GM19467 (cell line): ENCODE results near the gene ATP11A.

ENCODE experiments used
- ATAC-seq: cut with Tn5 transposase; IDR thresholded peaks from one replicate; pipeline ENCODE4 v1.9.1; 2021; ENCODE audit warnings: mild to moderate bottlenecking, moderate library complexity; ENCODE audit not compliant: unreplicated experiment

The ATP11A gene

DNA sequence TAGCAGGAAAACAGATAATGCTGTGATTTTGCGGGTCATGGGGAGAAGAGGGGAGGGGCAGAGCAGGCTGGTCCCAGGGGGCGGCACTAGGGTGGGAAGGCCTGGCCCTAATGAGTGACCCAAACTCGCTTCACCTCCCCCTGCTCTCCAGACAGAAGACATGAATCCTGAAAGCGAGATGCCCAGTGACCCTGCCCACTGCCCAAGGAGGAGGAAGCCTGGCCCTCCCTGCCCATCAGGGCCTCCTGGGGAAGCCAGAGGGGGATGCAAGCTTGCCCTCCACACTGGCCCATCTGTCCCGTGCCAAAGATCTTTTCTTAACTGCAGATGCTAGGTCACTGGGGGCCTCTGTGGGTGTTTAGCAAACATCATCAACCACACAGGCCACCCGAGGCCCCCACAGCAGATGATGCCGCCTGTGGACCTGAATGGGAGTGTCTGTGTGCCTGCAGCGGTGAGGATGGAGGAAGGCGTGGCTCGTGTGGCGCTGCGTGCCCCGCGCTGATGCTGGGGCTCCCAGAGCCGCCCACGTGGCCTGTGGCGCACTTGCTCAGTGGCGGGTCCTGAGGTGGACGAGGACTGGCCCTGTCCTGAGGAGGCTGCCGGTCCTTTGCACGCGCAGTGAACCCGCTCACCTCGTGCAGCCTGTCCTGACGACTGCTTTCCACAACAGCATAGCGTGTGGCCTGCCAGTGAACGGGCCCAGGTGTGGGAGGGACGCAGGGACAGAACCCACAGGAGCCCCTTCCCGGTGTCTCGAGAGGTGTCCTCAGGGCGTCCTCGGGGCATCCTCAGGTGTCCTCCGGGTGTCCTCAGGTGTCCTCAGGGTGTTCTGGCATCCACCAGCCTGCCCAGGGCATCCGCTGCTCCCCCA, 198.6 kb downstream of the ATP11A start:
- no peak for ATAC-seq

DNA sequence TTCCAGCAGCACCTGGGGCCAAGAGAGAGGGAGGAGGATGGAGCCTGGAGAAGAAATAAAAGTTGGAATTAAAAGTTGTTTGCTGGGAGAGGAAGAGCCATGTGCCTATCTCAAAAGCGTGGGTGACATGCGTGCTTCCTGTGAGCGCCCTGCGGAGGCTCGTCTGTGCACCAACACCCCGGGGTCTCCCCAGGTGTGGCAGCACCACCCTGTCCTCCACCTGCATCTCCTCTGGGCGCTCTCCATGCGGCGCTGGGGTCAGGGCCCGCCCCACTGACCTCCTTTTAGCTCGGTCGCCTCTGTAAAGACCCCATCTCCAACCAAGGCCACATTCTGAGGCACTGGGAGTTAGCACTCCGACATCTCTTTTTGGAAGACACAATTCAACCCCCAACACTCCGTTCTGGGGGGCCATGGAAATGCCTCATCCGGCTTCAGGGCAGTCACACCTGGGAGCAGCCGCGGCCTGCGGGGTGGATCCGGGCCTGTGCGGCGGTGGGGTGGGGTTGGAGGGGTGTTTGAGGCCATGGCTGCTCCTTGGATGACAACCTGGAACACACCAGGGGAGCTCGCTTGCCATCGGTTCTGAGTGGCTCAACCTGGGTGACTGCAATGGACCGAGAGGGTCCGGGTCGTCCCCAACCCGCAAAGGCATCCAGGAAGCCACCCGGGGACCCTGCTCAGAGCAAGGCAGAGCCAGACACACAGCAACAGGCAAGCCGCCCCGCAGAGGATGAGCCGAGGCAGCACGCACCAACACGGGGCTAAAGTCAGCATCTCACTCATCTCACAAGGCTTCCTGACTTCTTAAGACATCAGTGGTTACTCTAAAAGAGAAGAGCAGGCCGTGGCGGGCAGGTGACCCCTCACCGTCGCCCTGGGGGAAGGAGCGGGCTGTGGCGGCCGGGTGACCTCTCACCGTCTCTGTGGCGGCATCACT, 199.8 kb downstream of the ATP11A start:
- no peak for ATAC-seq

DNA sequence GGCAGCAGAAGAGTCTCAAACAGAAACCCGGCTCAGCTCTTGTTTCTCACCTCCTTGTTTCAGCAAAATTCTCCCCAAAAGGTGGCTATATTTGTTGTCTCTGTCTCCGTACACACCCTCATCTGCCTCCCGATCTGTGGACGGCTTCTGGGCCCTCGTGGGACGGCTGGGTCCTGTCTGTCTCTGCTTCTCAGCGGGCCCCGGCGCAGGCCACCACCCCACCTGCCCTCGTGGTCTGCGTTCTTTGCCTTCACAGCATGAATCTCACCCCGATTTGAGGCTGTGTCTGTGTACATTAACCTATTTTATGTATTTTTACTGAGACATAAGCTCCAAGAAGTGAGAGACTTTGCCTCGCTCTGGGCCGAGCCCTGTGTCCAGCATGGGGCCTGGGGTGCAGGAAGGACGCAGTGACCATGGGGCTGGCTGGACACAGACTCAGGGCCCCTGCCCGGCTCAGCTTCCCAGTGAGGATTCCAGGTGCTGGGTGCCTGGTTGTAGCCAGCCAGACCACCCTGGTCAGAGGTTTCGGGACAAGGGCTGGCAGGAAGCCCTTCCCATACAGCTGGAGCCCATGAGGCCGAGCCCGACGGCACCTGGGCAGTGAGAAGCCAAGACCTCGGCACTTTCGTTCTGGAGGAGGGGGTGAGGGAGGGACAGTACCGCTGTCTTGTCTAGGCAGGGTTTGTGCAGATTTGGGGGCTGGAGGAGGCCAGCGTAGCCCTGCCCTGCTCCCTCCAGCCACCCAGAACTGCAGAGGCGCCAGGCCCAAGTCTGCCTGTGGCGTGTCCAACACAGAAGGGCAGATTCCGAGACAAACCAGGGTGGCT, 200.7 kb downstream of the ATP11A start:
- ATAC-seq = no peak

DNA sequence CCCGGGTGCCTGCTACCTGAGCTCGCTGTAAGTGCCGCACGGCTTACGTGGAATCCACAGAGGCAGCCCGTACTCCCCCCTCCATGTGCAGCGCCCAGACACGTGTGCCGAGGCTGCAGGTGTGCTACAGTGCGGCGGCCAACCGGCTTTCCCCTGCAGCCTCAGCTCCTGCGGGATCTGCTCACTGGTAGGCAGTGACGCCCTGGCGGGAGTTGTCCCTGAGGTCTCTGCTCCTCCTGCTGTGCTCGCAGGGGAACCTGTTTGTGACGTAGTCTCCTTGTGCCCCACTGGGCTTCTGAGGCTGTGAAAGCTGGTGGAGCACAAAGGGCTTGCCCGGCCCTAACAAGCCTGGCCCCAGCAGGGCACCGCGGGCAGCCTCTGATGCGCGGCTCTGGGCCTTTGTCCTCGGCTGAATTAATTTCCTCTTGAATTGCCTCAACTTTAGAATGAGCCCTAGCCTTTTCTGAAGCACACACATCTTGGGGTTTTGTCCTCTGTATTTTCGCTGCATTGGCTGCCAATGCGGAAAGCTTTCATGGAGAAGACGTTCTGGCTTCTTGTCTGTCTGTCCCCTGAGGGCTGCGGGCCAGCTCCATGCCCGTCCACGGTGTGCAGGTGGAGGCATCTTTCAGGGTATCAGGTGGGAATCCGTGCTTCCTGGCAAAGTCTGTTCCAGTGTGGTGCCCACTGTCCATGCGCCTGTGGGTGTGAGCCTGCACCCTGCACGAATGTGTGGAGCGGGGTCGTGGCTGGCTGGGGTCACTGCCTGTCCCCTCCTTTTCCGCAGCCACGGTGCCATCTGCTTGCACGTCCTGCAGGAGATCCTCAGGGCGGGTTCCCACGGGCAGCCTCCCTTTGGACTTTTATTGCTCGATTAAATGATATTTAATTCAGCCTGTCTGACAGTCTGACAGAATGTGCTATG, 201.9 kb downstream of the ATP11A start:
- ATAC-seq = no peak

DNA sequence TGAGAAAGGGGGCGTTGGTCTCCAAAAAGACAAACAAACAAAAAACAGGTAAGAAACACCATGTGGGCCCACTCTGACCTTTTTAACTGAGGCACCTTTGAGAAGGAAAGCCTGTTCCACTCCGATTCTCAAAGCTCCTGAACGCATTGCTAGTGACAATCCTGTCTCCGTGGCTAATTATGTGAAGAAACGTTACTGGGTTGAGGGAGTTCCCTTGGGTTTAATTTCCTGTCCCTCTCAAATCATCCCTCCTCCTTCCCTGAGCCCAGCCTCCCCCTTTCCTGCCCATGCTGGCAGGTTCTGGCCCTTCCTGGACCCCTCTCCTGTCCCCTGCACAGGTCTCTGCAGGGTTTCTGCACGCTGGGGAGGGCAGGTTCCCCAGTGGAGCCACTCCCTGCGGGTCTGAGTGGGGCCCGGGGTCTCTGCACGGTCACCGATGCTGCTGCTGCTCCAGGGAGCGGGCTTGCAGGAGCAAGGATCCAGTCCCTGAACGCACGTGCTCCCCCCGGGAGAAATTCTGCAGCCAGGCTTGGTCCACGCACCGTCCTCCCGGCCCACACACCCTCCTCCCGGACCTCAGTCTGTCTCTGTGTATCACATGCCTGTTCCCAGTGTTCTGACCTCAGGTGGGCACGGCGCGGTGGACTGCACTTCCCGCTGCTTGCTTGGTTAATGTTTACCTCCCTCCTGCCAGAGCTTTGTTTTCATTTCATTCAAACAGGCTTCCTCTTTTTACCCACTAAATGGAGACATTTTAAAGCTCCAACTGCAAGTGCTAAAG, 202.8 kb downstream of the ATP11A start:
- ATAC-seq = no peak

DNA sequence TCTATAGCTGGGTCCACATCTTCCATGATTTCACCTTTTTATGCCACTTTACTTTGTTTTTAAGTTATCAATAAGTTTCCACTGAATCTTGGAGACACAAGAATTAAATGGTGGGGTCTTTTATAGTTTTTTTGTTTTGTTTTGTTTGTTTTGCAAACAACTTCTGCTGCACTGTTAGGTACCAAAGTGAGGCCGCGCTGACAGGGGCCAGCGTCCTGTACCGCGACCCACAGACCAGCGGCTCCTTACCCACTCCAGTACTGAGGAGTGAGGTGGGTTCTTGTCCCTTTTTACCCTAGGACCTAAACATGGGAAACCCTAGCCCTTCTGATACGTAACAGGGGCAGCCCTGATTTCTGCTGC, 203.3 kb downstream of the ATP11A start:
- ATAC-seq = no peak

DNA sequence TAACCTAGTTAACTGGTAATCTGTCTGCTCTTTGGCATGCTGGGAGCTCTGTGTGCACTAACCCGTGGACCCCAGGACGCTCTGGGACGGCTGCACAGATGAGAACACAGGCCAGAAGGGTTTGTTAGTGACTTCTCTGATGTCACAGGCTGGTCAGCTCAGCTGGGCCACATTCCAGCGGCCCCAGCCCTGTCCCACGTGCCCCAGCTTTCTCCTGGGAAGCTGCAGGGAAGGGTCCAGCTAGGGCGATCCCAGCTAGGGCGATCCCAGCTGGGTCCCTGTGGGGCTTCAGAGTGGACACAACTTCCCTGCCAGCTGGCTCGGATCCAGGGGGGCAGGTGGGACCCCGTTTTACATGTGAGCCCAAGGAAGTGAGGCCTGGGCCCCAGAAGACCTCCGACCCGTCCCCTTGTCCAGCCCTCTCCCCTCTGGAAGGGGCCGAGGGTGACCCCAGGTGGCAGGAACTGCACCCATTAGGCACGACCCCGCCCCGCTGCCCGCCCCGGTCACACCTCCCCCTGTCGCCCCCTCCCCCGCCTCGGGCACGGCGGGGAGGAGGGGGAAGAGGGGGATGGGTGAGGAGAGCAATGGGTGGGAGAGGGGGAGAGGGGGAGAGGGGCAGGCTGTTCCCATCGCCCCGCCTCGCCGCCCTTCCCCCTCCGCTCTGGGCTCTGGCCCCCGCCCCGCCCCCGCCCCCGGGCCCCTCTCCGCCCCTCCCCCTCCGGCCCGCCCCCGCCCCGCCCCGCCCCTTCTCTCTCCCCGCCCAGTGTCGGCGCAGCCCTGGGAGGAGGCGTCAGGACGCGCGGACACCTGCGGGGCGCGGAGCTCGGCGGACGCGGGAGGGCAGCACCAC, 204.0 kb downstream of the ATP11A start:
- ATAC-seq = peak; percentile 43

DNA sequence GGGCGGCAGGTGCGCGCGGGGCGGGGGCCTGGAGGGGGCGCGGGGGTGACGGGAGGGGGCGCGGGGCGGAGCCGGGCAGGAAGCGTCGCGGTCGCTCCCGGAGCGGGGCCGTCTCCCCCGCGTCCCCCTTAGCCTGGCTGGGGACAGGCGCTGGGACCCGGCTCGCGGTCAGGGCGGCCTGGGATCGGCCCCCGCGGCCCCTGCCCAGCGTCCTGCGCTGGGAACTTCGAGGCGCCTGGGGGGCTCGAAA, 204.5 kb downstream of the ATP11A start:
- ATAC-seq = no peak

DNA sequence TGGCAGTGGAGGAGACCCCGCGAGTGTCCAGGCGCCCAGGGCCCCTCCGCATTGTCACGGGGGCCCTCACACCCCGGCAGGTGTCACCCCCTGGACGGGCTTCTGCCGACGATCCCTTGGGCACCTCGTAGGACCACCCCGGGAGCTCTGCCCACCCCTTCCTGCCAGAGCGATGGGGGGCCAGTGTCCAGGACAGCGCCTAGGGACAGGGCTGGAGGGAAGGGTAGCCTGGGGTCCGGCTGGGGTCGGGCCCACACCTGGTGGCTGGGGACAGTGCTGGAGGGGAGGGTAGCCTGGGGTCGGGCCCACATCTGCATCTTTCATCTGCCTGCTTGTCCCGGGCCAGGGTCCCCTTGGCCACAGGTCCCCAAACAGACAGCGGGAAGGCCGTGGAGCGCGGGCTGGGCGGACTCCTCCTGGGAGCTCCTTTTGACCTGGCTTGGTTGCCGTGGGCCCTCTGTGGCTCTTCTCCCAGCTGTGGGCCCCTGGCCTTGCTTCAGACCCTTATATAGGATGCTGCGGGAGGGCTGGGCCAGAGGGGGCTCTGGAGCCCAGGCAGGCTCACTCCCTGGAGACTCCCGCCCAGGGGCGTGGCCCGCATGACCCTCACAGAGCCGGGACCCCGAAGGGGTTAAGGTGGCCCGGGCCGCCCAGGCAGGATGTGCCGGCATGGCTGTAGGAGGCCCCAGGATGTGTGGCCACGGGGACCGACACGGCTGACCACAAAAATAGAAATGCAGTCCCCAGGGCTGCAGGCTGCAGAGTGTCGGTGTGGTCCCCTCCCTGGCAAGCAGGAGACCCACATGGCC, 205.0 kb downstream of the ATP11A start:
- ATAC-seq = peak; percentile 1

DNA sequence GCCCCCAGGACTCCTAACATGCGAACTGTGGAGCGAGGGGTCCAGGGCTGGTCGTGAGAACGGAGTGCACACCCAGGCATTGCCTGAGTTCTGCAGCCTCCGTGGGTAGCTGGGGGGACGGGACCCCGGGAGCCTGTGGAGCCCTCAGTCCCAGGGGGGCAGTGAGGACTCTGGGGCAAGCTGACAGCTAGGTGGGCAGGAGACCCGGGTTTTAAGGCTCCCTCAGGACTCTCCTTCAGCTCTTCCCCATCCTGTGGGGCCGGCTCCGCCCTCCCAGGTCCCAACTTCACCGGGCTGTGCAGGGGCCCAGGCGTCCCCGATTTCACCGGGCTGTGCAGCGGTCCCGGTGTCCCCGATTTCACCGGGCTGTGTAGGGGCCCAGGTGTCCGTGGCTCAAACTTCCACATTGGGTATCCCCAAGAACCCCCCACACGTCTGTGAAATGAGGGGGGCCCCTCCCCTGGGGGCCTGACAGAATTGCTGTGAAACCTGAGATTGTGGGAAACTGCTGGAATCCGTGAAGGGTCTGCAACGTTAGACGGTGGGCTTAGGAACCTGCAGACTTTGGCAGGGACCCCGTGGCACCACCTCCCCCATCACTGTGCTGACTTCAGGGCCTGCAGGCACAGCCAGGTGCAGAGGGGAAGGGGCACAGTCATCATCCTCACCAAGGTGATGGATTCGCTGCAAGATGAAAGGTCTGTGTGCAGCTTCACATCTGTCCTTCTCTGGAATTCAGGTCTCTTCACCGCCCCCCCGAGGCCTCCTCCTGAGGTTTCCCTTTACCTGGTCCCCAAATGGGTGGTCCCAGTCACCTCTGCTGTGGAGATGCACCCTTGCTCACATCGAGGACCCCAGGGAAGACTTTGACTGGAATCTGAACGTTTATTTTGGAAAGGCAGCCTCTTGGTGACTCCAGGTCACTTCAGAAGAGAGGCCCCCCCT, 206.0 kb downstream of the ATP11A start:
- ATAC-seq = no peak

DNA sequence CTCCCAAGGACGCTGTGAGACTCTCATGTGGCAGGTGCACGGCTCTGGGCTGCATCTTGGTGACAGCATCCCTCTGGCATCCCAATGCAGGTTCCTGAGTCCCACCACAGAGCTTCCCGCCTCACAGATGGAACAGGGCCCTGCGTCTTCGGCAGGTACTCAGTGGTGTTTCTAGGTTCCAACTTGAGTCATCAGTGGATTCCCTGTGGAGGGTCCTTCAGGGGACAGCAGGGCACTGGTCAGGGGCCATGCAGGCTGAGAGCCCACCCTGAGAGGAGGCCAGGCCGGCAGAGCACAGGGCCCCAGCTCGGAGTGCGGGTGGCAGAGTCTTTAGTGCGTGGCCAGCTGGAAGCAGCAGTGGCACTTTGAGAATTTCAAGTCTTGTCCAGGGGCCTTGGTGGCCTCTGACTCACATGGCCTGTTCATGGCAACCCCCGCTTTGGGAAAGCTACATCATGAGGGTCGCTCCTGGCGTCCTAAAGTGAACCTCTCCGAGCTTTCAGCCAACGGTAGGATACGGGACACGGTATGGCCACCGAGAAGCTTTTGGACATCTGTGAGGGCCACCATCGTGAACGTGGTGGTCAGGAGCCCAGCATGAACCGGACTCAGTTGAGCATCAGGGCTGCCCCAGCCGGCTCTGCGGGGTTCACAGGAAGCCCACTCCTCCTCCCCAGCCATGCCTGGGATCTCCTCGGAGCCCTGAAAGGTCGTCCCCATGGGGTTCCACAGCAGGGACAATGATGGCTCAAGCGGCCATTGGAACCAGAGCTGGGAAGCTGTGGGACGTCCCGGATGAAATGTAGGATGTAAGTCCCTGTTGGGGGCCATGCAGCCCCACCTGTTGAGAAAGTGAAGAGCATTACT, 207.1 kb downstream of the ATP11A start:
- ATAC-seq = no peak

DNA sequence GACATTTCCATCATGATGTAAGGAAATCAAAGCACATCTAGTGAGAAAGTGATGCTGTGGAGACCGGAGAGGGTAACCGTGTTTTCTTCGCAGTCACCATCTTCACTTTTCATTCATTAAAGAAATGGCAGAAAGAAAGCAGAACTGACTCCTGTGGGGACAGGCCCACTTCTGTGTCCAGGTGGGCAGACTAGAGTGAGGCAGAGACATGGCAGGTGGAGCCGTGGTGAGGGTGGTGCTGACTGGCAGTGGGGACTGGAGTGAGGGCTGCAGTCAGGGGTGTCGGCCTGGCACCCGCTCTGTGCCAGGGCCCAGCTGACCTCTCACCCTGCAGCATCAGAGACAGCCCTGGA, 207.7 kb downstream of the ATP11A start:
- no peak for ATAC-seq

DNA sequence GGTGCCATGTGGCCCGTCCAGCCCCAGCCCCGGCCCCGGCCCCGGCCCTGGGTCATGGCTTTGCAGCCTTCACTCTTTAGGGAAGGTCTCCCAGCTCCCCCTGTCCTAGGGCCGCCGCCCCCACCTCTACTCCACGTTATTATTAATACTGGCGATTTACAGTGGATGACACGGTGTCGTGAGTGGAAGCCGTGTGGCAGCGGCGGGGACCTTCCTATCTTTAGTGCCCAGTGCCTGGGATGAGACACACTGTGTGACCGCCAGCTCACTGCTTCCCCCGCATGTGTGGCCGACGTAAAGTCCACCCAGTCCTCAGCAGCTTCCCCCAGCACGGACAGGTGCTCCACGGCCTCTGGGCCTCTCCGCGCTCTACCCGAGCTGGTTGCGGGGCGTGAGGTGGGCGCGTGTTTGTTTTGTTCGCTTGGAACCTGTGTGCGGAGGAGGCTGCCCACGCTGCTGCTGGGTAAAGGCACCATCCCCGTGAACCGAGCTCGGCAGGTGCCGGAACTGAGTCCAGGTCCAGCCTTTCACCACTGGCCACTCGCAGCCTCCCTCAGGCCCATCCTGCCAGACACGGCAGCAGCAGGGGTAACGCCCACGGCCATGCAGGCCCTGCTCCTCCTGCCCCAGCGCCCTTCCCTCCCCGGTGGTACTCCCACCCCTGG, 208.2 kb downstream of the ATP11A start:
- ATAC-seq = no peak

DNA sequence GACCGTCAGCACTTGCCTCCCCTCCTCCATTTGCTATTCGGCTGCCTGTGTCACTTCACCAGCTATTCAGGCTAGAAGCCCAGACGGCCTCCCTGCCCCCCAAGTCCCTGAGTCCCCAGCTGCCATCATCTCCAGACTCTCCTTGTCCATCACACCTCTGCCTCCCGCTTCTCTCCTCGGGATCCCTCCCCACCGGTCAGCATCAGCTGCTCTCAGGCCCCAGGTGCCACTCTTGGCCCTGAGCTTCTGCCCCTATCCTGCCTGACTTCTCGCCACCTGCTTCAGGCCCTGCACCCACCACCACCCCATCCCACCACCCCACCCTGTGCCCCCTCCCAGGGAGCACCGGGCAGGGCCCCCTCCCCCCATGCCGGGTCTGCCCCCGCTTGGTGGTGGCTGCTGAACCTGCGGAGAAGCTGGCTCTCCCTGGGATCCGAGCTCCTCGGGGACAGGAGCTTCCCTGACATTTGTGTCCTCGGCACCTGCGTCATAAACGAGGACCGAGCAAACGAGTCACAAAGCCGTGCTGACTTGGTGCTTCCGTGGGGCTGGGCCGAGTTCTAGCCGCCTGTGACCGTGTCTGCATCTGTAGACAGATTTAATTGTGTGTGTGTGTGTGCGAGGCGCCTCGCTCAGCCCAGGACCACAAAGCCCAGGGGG, 208.9 kb downstream of the ATP11A start:
- ATAC-seq = no peak
